Calu3 (cell line): ENCODE results near the gene PCNP. TPM values are rescaled to one million over a fixed set of nuclear protein-coding genes. Genes with fewer than 3 reads are reported as not detected.

Source experiments
- BruUV-seq: library from RNA; stranded (reverse); fragments of 400-500 nt; replicated peaks from 2 replicates; lab custom pipeline; 2021; lab: Mats Ljungman, UMichigan
- CTCF ChIA-PET: fragments of 300-600 bp; sonication (Branson Sonifier 250); formaldehyde crosslinking; loops from one replicate; lab custom pipeline; 2022; ENCODE audit warnings: antibody characterized with exemption; lab: Charles Lee
- DNase-seq: peaks from one replicate; pipeline ENCODE4 v3.0.0; 2022
- H3K27ac Mint-ChIP-seq: one replicate; pipeline ENCODE4 v1.8.0; 2022; ENCODE audit warnings: mixed read lengths; ENCODE audit not compliant: unreplicated experiment
- H3K27me3 Mint-ChIP-seq: one replicate; pipeline ENCODE4 v1.8.0; 2022; ENCODE audit warnings: mixed read lengths; ENCODE audit not compliant: unreplicated experiment
- H3K36me3 Mint-ChIP-seq: one replicate; pipeline ENCODE4 v1.8.0; 2022; ENCODE audit warnings: mild to moderate bottlenecking, moderate library complexity, mixed read lengths; ENCODE audit not compliant: insufficient read depth, unreplicated experiment
- H3K4me1 Mint-ChIP-seq: one replicate; pipeline ENCODE4 v1.8.0; 2022; ENCODE audit warnings: mild to moderate bottlenecking, low read depth, mixed read lengths; ENCODE audit not compliant: unreplicated experiment
- H3K4me3 Mint-ChIP-seq: one replicate; pipeline ENCODE4 v1.8.0; 2022; ENCODE audit warnings: mild to moderate bottlenecking, low read depth, moderate library complexity, mixed read lengths; ENCODE audit not compliant: unreplicated experiment
- H3K9me3 Mint-ChIP-seq: one replicate; pipeline ENCODE4 v1.8.0; 2022; ENCODE audit warnings: low read depth, mixed read lengths; ENCODE audit not compliant: unreplicated experiment
- intact Hi-C: fragments of 100-400 bp; cut with micrococcal nuclease; formaldehyde crosslinking; loops from one replicate; pipeline ENCODE4 v1.10.0; 2022; ENCODE audit not compliant: unreplicated experiment
- total RNA-seq: library from RNA; stranded (reverse); gene quantifications from 2 replicates; pipeline ENCODE4 v1.2.3, GENCODE V29; 2022
- TF ChIP-seq, protein P1 (sequence below): fragments of 200-600 bp; IDR thresholded peaks from one replicate; pipeline ENCODE4 v1.8.0; 2022; ENCODE audit warnings: antibody characterized with exemption; ENCODE audit not compliant: unreplicated experiment

PCNP gene
- total RNA-seq, 1 experiment from 2014 or later, result 147 TPM

DNA sequence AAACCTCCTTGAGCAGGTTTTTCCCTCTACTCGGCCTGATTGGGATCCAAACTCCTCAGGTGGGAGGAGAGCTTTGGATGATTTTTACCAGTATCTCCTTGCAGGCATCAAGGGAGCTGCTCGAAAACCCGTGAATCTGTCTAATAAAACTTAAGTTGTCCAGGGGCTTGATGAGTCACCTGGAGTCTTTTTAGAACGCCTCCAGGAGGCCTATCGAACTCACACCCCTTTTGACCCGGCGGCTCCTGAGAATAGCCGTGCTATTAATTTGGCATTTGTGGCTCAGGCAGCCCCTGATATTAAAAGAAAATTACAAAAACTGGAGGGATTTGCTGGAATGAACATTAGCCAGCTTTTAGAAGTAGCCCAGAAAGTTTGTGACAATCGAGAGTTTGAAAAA, 61.4 kb downstream of the PCNP start:
- intact Hi-C loops, result no loop called here
- TF ChIP-seq, protein P1, sequence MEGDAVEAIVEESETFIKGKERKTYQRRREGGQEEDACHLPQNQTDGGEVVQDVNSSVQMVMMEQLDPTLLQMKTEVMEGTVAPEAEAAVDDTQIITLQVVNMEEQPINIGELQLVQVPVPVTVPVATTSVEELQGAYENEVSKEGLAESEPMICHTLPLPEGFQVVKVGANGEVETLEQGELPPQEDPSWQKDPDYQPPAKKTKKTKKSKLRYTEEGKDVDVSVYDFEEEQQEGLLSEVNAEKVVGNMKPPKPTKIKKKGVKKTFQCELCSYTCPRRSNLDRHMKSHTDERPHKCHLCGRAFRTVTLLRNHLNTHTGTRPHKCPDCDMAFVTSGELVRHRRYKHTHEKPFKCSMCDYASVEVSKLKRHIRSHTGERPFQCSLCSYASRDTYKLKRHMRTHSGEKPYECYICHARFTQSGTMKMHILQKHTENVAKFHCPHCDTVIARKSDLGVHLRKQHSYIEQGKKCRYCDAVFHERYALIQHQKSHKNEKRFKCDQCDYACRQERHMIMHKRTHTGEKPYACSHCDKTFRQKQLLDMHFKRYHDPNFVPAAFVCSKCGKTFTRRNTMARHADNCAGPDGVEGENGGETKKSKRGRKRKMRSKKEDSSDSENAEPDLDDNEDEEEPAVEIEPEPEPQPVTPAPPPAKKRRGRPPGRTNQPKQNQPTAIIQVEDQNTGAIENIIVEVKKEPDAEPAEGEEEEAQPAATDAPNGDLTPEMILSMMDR, result no peak
- H3K4me1 Mint-ChIP-seq, result no peaks in the 10 kb centered on the region
- no peak for DNase-seq
- BruUV-seq, result no TSS peak
- H3K27me3 Mint-ChIP-seq, result no peaks in the 10 kb centered on the region
- no peaks in the 10 kb centered on the region for H3K9me3 Mint-ChIP-seq
- no peak overlapping the region for H3K27ac Mint-ChIP-seq
- no peaks in the 10 kb centered on the region for H3K36me3 Mint-ChIP-seq
- H3K4me3 Mint-ChIP-seq, result no peak overlapping the region
- CTCF ChIA-PET, result no interaction called here

DNA sequence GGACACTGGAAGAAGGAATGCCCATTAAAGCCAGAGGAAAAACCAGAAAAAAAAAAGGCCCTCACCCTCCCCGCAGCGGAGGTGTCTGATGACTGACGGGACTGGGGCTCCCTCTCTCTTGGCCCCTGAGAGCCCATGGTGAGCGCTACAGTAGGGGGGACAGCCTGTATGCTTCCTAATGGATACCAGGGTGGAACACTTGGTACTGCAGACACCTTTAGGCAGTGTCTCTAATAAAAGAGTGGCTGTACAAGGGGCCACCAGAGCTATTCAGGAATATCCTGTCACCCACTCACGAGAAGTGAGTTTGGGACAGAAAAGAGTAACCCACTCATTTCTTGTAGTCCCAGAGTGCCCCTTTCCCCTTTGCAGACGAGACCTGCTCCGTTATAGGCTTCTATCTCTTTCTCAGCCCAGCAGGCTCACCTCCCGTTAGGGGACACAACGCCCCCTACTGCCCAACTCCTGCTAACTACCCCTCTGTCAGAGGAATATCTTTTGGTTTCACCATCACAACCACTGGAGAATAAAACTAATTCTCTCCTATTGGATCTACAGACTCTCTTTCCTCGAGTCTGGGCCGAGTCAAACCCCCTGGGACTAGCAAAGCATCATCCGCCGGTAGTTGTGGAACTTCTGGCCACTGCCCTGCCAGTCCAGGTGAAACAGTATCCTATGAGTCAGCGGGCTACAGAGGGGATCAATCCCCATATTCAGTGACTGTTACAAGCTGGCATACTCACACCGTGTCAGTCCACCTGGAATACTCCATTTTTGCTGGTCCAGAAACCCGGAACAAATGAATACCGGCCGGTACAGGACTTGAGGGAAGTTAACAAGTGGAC, 62.2 kb downstream of the PCNP start:
- intact Hi-C loops, result no loop called here
- Mint-ChIP-seq H3K27ac (no peak overlapping the region), H3K9me3 (no peaks in the 10 kb centered on the region), H3K4me3 (no peak overlapping the region), H3K4me1 (no peaks in the 10 kb centered on the region), H3K36me3 (no peaks in the 10 kb centered on the region), H3K27me3 (no peaks in the 10 kb centered on the region)
- DNase-seq, result peak; percentile 64
- TF ChIP-seq, protein P1, result peak; percentile 21
- CTCF ChIA-PET, result no interaction called here
- no TSS peak for BruUV-seq

DNA sequence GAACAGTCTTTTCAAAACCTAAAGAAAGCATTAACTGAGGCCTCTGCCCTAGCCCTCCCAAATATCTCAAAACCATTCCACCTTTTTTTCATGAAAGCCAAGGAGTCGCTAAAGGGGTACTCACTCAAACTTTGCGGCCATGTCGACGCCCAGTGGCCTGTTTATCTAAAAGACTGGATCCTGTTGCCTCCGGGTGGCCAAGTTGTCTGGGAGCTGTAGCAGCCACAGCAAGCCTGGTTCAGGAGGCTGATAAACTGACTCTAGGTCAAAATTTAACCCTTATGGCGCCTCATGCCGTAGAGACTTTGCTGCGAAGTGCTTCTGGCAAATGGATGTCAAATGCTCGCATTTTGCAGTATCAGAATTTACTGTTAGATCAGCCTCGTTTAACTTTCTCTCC, 63.5 kb downstream of the PCNP start:
- BruUV-seq, result no TSS peak
- TF ChIP-seq, protein P1, result no peak
- H3K4me3 Mint-ChIP-seq, result no peak overlapping the region
- H3K9me3 Mint-ChIP-seq, result no peaks in the 10 kb centered on the region
- no peak for DNase-seq
- intact Hi-C loops, result no loop called here
- H3K27me3 Mint-ChIP-seq, result no peaks in the 10 kb centered on the region
- H3K27ac Mint-ChIP-seq, result no peak overlapping the region
- CTCF ChIA-PET, result interaction anchor here (0.5 kb wide), 1 partner anchor 784 kb away, joined by 3 read pairs; no protein-coding TSS in a partner anchor
- no peaks in the 10 kb centered on the region for H3K36me3 Mint-ChIP-seq
- H3K4me1 Mint-ChIP-seq, result no peaks in the 10 kb centered on the region

- no peaks in the 10 kb centered on the region for H3K27me3 Mint-ChIP-seq
- H3K4me3 Mint-ChIP-seq, result no peak overlapping the region
- no peaks in the 10 kb centered on the region for H3K4me1 Mint-ChIP-seq
- H3K27ac Mint-ChIP-seq, result no peak overlapping the region
- BruUV-seq, result no TSS peak
- intact Hi-C loops, result no loop called here
- no peaks in the 10 kb centered on the region for H3K9me3 Mint-ChIP-seq
- H3K36me3 Mint-ChIP-seq, result no peaks in the 10 kb centered on the region
- DNase-seq, result no peak
- TF ChIP-seq, protein P1, result no peak
- CTCF ChIA-PET, result no interaction called here
These were observed 64.3 kb downstream of the PCNP start for GRCh38 chr3:101638261-101638745.
